PC-9 (cell line): ENCODE measurements around the gene NSUN6. TPM values are rescaled to one million over a fixed set of nuclear protein-coding genes. Genes with fewer than 3 reads are reported as not detected.

Source experiments
- BruUV-seq: library from RNA; stranded (reverse); fragments of 400-500 nt; replicated peaks from 2 replicates; lab custom pipeline; 2021; lab: Mats Ljungman, UMichigan
- CTCF ChIA-PET: fragments of 300-600 bp; sonication (Branson Sonifier 250); formaldehyde crosslinking; loops from one replicate; lab custom pipeline; 2022; ENCODE audit warnings: antibody characterized with exemption; lab: Charles Lee
- POLR2A ChIA-PET: fragments of 300-600 bp; sonication (Branson Sonifier 250); formaldehyde crosslinking; loops from one replicate; lab custom pipeline; 2022; ENCODE audit warnings: antibody characterized with exemption; ENCODE audit not compliant: unreplicated experiment; lab: Charles Lee
- DNase-seq, 2 experiments: peaks; one replicate each; pipeline versions ENCODE4 v3.0.0 to v3.0.0-alpha.2; 2015 to 2022; ENCODE audit warnings: mixed read lengths in 1 of 2
- H2AFZ ChIP-seq: fragments of 200-600 bp; sonication (generic); 2 replicates; pipeline ENCODE4 v1.8.1; 2017; ENCODE audit warnings: antibody characterized with exemption
- H3F3A ChIP-seq: fragments of 200-600 bp; sonication (generic); 2 replicates; pipeline ENCODE4 v1.8.1; 2017; ENCODE audit warnings: antibody characterized with exemption, mild to moderate bottlenecking, low read depth; ENCODE audit not compliant: insufficient read depth
- H3K27ac ChIP-seq: fragments of 200-600 bp; sonication (generic); 2 replicates; pipeline ENCODE4 v1.6.1; 2016; ENCODE audit warnings: mixed run types
- H3K27me3 ChIP-seq: fragments of 200-600 bp; sonication (generic); 2 replicates; pipeline ENCODE4 v1.6.1; 2016; ENCODE audit warnings: low read depth, mixed run types; ENCODE audit not compliant: insufficient read depth
- H3K36me3 ChIP-seq: fragments of 200-600 bp; sonication (generic); 2 replicates; pipeline ENCODE4 v1.6.1; 2016; ENCODE audit warnings: low read depth, mixed run types
- H3K4me1 ChIP-seq: fragments of 200-600 bp; sonication (generic); replicated peaks from 2 replicates; pipeline ENCODE4 v1.6.1; 2016; ENCODE audit warnings: mixed run types; ENCODE audit not compliant: insufficient read depth
- H3K4me2 ChIP-seq: fragments of 200-600 bp; sonication (generic); 2 replicates; pipeline ENCODE4 v1.6.1; 2017; ENCODE audit warnings: mixed run types
- H3K4me3 ChIP-seq: fragments of 200-600 bp; sonication (generic); 2 replicates; pipeline ENCODE4 v1.6.1; 2016; ENCODE audit warnings: mixed run types
- H3K79me2 ChIP-seq: fragments of 200-600 bp; sonication (generic); 2 replicates; pipeline ENCODE4 v1.6.1; 2017; ENCODE audit warnings: low read depth, mixed run types
- H3K9me2 ChIP-seq: fragments of 200-600 bp; sonication (generic); 2 replicates; pipeline ENCODE4 v1.8.1; 2017; ENCODE audit warnings: mild to moderate bottlenecking; ENCODE audit not compliant: insufficient read depth
- H3K9me3 ChIP-seq: fragments of 200-600 bp; sonication (generic); 2 replicates; pipeline ENCODE4 v1.8.1; 2016; ENCODE audit warnings: low read depth; ENCODE audit not compliant: insufficient read depth
- H4K20me1 ChIP-seq: fragments of 200-600 bp; sonication (generic); 2 replicates; pipeline ENCODE4 v1.8.1; 2017; ENCODE audit not compliant: insufficient read depth
- EZH2 ChIP-seq: fragments of 200-600 bp; sonication (generic); IDR thresholded peaks from 2 replicates; pipeline ENCODE4 v1.8.0; 2017; ENCODE audit warnings: antibody characterized with exemption, low read depth
- intact Hi-C: fragments of 100-400 bp; cut with micrococcal nuclease; formaldehyde crosslinking; loops from one replicate; pipeline ENCODE4 v1.10.0; 2022; ENCODE audit not compliant: unreplicated experiment
- total RNA-seq: library from RNA; stranded (reverse); gene quantifications from 2 replicates; pipeline ENCODE4 v1.2.3, GENCODE V29; 2021
- TF ChIP-seq, protein P1 (sequence below): fragments of 200-600 bp; sonication (generic); conservative IDR thresholded peaks from 2 replicates; pipeline ENCODE4 v1.6.1; 2017; ENCODE audit warnings: mixed run types, antibody characterized with exemption, mild to moderate bottlenecking, moderate library complexity

Gene NSUN6
- total RNA-seq, 1 experiment from 2014 or later: 11.9 TPM

- POLR2A ChIA-PET: no interaction called here
- intact Hi-C loops: no loop called here
- BruUV-seq: no TSS peak
Observed at GRCh38 chr10:18556522-18557147, 94.8 kb downstream of the NSUN6 start.

DNA sequence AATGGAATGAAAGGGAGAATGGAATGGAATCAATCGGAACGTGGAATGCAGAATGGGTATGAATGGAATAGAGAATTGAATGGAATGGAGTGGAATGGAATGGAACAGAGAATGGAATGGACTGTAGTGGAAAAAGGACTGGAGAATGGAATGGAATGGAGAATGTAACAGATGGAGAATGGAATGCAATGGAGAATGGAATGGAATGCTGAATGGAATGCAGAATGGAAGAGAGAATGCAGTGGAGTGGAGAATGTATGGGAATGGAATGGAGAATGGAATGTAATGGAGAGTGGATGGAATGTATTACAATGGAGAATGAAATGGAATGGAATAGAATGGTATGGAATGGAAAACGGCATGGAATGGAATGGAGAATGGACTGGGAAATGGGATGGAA is 96.9 kb downstream of the NSUN6 start:
- Histone ChIP-seq H3K27me3 (no peaks in the 10 kb centered on the region), H3K79me2 (no peaks in the 10 kb centered on the region), H2AFZ (no peak overlapping the region), H3K4me1 (no peaks in the 10 kb centered on the region), H3K36me3 (no peaks in the 10 kb centered on the region), H3K4me3 (no peak overlapping the region), H3K4me2 (no peak overlapping the region), H3K27ac (no peak overlapping the region), H3K9me2 (no peaks in the 10 kb centered on the region), H4K20me1 (no peaks in the 10 kb centered on the region), H3K9me3 (no peaks in the 10 kb centered on the region; the same call in 1 of the 2 replicates), H3F3A (no peaks in the 10 kb centered on the region)
- CTCF ChIA-PET: no interaction called here
- POLR2A ChIA-PET: no interaction called here
- no TSS peak for BruUV-seq
- intact Hi-C loops: no loop called here
- TF ChIP-seq, protein P1, sequence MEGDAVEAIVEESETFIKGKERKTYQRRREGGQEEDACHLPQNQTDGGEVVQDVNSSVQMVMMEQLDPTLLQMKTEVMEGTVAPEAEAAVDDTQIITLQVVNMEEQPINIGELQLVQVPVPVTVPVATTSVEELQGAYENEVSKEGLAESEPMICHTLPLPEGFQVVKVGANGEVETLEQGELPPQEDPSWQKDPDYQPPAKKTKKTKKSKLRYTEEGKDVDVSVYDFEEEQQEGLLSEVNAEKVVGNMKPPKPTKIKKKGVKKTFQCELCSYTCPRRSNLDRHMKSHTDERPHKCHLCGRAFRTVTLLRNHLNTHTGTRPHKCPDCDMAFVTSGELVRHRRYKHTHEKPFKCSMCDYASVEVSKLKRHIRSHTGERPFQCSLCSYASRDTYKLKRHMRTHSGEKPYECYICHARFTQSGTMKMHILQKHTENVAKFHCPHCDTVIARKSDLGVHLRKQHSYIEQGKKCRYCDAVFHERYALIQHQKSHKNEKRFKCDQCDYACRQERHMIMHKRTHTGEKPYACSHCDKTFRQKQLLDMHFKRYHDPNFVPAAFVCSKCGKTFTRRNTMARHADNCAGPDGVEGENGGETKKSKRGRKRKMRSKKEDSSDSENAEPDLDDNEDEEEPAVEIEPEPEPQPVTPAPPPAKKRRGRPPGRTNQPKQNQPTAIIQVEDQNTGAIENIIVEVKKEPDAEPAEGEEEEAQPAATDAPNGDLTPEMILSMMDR: no peak
- TF ChIP-seq EZH2: no peak
- DNase-seq: no peak

More at GRCh38 chr10:18556522-18557147, 94.8 kb downstream of the NSUN6 start:
- Histone ChIP-seq H3K4me3 (no peak overlapping the region), H3K4me2 (no peak overlapping the region), H3F3A (no peaks in the 10 kb centered on the region), H3K79me2 (no peaks in the 10 kb centered on the region), H4K20me1 (no peaks in the 10 kb centered on the region), H3K4me1 (no peaks in the 10 kb centered on the region), H3K36me3 (no peaks in the 10 kb centered on the region), H3K9me2 (no peaks in the 10 kb centered on the region), H3K9me3 (no peaks in the 10 kb centered on the region; the same call in 1 of the 2 replicates), H3K27me3 (no peaks in the 10 kb centered on the region), H2AFZ (no peak overlapping the region), H3K27ac (no peak overlapping the region)
- CTCF ChIA-PET: no interaction called here
- no peak for DNase-seq
- no peak for TF ChIP-seq EZH2
- TF ChIP-seq, protein P1: no peak

DNA sequence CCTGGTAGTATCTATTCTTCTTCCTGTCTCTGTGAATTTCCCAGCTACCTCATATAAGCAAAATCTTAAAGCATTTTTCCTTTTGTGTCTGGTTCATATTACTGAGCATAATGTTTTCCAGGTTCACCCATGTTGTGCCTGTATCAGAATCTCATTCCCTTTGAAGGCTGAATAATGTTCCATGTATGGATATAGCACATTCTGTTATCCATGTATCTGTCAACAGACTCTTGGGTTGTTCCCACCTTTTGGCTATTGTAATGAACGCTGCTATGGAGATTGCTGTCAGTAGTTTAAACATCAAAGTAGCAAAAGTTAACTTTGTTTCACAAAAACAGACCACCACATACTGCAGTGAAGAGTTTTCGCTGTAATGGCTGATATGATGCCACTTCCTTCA is 99.9 kb downstream of the NSUN6 start:
- H3K9me2 ChIP-seq: no peaks in the 10 kb centered on the region
- no peak overlapping the region for H3K4me3 ChIP-seq
- intact Hi-C loops: no loop called here
- no TSS peak for BruUV-seq
- no peaks in the 10 kb centered on the region for H4K20me1 ChIP-seq
- DNase-seq: no peak
- CTCF ChIA-PET: no interaction called here
- TF ChIP-seq EZH2: no peak
- TF ChIP-seq, protein P1: no peak
- no peak overlapping the region for H2AFZ ChIP-seq
- no peaks in the 10 kb centered on the region for H3K79me2 ChIP-seq
- H3F3A ChIP-seq: no peaks in the 10 kb centered on the region
- H3K36me3 ChIP-seq: no peaks in the 10 kb centered on the region
- H3K27ac ChIP-seq: no peak overlapping the region
- H3K4me2 ChIP-seq: no peak overlapping the region
- no peaks in the 10 kb centered on the region; the same call in 1 of the 2 replicates for H3K9me3 ChIP-seq
- no peaks in the 10 kb centered on the region for H3K4me1 ChIP-seq
- POLR2A ChIA-PET: no interaction called here
- no peaks in the 10 kb centered on the region for H3K27me3 ChIP-seq
